ENCODE results near the gene SH2D1B. TPM values are rescaled to one million over a fixed set of nuclear protein-coding genes. Genes with fewer than 3 reads are reported as not detected.

The SH2D1B gene
- total and polyA plus RNA-seq, 9 of the 15 experiments (the other 6 are each of a cell fraction or from before 2014, with no cell fraction given), result 5.6 to 19.6 (median 9.7) TPM

DNA sequence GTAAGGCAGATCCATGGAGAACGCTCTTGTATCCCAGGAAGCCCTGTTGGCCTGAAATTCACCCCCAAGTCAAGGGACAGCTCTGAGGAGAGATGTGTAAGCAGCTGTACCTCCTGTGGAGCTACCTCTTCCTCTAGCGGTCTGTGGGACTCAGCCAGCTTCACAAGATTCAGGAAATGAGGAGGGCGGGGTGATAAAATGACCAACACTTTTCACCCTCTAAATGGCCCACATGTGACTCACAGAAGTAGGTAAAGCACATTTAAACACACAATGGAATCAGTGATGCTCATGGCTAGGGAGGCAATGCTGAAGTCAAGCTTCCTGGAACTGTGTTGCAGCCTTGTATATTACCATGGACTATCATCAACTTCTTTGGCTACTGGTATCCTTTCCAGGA is at the start of gene SH2D1B (continued):
- TF ChIP-seq, protein P1, sequence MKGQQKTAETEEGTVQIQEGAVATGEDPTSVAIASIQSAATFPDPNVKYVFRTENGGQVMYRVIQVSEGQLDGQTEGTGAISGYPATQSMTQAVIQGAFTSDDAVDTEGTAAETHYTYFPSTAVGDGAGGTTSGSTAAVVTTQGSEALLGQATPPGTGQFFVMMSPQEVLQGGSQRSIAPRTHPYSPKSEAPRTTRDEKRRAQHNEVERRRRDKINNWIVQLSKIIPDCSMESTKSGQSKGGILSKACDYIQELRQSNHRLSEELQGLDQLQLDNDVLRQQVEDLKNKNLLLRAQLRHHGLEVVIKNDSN (CRISPR knock-in tag; IDR thresholded peaks at IDR 0.05), result peak; percentile 59
- TF ChIP-seq, protein P2, sequence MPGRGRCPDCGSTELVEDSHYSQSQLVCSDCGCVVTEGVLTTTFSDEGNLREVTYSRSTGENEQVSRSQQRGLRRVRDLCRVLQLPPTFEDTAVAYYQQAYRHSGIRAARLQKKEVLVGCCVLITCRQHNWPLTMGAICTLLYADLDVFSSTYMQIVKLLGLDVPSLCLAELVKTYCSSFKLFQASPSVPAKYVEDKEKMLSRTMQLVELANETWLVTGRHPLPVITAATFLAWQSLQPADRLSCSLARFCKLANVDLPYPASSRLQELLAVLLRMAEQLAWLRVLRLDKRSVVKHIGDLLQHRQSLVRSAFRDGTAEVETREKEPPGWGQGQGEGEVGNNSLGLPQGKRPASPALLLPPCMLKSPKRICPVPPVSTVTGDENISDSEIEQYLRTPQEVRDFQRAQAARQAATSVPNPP (IDR thresholded peaks at IDR 0.05; ENCODE audit: borderline replicate concordance, insufficient read depth, insufficient read length), result no peak
- TF ChIP-seq SREBF2 (CRISPR knock-in tag; IDR thresholded peaks at IDR 0.05) (no peak), CREB1 (IDR thresholded peaks at IDR 0.05) (0 out of 2 replicates have a peak, but pooled peaks have one; percentile 20), CREB1 (CRISPR knock-in tag; IDR thresholded peaks at IDR 0.05) (no peak), NFATC3 (IDR thresholded peaks at IDR 0.05) (no peak), ZNF24 (IDR thresholded peaks at IDR 0.05) (0 out of 2 replicates have a peak, but pooled peaks have one; percentile 22), RAD21 (CRISPR knock-in tag; conservative IDR thresholded peaks at IDR 0.05 in 1 of 2, IDR thresholded peaks at IDR 0.05 in 1 of 2) (peak in 1 of 2 experiments; percentile 15; a peak in 2 of 4 replicates), POLR3G (IDR thresholded peaks at IDR 0.05; ENCODE audit: extremely low read depth, insufficient read length, insufficient replicate concordance) (no peak), TEAD4 (IDR thresholded peaks at IDR 0.05; ENCODE audit: low read length) (no peak), TEAD4 (CRISPR knock-in tag; IDR thresholded peaks at IDR 0.05; ENCODE audit: borderline replicate concordance) (no peak), KHSRP (IDR thresholded peaks at IDR 0.05) (no peak), TEAD2 (tag; IDR thresholded peaks at IDR 0.05) (no peak), ZNF124 (CRISPR knock-in tag; IDR thresholded peaks at IDR 0.05) (no peak), OTX1 (CRISPR knock-in tag; IDR thresholded peaks at IDR 0.05) (no peak), NFIC (IDR thresholded peaks at IDR 0.05) (no peak), NFE2L1 (tag; IDR thresholded peaks at IDR 0.05; ENCODE audit: borderline replicate concordance, low read depth) (no peak), L3MBTL2 (IDR thresholded peaks at IDR 0.05) (0 out of 2 replicates have a peak, but pooled peaks have one; percentile 11), TAF1 (IDR thresholded peaks at IDR 0.05; ENCODE audit: control insufficient read depth, extremely low read depth, insufficient read depth, low read length, severe bottlenecking) (peak; percentile 21), SRF (CRISPR knock-in tag; IDR thresholded peaks at IDR 0.05) (no peak)
- TF ChIP-seq, protein P3, sequence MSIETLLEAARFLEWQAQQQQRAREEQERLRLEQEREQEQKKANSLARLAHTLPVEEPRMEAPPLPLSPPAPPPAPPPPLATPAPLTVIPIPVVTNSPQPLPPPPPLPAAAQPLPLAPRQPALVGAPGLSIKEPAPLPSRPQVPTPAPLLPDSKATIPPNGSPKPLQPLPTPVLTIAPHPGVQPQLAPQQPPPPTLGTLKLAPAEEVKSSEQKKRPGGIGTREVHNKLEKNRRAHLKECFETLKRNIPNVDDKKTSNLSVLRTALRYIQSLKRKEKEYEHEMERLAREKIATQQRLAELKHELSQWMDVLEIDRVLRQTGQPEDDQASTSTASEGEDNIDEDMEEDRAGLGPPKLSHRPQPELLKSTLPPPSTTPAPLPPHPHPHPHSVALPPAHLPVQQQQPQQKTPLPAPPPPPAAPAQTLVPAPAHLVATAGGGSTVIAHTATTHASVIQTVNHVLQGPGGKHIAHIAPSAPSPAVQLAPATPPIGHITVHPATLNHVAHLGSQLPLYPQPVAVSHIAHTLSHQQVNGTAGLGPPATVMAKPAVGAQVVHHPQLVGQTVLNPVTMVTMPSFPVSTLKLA (conservative IDR thresholded peaks at IDR 0.05), result 0 out of 4 replicates have a peak, but pooled peaks of 1 of the 2 experiments have one; percentile 2
- TF ChIP-seq, protein P4, sequence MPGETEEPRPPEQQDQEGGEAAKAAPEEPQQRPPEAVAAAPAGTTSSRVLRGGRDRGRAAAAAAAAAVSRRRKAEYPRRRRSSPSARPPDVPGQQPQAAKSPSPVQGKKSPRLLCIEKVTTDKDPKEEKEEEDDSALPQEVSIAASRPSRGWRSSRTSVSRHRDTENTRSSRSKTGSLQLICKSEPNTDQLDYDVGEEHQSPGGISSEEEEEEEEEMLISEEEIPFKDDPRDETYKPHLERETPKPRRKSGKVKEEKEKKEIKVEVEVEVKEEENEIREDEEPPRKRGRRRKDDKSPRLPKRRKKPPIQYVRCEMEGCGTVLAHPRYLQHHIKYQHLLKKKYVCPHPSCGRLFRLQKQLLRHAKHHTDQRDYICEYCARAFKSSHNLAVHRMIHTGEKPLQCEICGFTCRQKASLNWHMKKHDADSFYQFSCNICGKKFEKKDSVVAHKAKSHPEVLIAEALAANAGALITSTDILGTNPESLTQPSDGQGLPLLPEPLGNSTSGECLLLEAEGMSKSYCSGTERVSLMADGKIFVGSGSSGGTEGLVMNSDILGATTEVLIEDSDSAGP (CRISPR knock-in tag; IDR thresholded peaks at IDR 0.05), result 0 out of 2 replicates have a peak, but pooled peaks have one; percentile 38
